CD4-positive, alpha-beta T cell treated with Interleukin-15 for 1 hour (primary cell): ENCODE data around the gene SMIM7.
A peak's percentile ranks its signal among the peaks of the same experiment; 100 is the strongest.
"Not testable (repeated sequence)": the region's sequence is repeated elsewhere in the genome, so short reads cannot be mapped to it uniquely, and the experiment has no call there.

Experiments used
- DNase-seq: peaks from one replicate; pipeline ENCODE4 v3.0.0-alpha.2; 2020

SMIM7 gene

DNA sequence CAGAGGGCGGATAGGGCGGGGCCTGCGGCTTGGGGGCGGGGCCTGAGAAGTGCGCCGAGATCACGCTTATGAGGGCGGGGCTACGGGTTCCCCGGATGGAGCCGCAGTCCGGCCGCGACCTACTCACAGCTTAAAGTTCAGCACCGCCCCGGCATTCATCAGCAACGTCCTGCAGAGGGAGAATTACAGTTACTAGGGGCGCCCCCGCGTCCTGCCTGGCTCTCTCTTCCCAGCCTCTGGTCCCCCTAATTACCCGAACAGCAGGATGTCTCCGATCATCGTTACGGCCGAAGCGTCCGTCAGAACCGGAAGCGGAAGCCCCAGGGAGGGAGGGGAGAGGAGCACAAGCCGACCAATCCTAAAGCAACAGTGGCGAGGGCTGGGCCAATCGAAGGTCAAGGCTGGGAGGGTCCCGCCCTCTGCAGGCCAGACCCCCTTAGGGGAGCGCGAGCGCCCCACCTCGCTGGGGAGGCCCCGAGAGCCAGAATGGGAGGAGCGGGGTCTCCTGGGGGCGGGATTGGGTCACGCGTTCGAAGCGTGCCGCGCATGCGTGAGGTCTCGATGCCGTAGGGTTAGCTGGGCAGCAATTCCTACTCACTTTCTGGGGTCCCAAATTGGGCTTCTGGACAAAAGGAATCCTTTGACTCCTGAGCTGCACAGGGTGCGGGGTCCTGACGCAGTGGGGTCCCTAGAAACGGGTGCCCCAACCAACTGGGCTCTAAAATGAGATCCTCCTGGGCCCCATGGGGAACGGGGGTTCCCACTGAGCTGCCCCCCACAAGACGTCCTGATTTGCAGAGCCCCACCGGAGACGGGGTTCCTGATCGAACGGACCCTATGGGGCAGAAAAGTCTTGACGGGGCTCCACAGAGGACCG lies at the start of gene SMIM7:
Gene SMIM7, minus strand, starts transcription at position 313 of the 877 bp plus-strand sequence. Its CDS starts 34 bp downstream, at position 279.
- DNase-seq = peak; percentile 99

DNA sequence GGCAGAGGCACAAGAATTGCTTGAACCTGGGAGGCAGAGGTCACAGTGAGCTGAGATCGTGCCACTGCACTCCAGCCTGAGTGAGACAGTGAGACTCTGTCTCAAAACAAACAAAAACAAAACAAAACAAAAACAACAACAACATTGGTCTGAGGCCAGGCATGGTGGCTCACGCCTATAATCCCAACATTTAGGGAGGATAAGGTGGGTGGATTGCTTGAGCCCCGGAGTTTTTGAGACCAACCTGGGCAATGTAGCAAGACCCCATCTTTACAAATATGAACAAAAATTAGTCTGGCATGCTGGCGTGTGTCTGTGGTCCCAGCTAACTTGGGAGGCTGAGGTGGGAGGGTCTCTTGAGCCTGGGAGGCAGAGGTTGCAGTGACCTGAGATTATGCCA lies 43.7 kb upstream of the SMIM7 start:
- DNase-seq = no peak

DNA sequence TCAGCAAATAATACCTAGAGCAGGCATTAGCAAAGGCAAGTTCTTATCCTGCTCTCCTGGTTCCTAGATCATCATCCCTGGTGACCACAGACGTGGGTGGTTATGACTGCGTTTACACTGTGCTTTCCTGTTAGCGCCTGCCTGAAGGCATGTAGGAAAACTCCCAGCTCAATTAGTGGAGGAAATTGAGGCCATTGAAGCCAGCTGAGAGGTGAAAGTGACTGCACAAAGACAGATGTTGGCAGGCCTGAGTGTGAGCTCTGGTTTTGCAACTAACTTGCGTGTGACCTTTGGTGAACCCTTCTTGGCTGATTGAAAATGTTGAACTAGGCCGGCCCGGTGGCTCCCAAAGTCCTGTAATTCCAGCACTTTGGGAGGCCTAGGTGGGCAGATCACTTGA lies 42.2 kb upstream of the SMIM7 start:
- DNase-seq = no peak

DNA sequence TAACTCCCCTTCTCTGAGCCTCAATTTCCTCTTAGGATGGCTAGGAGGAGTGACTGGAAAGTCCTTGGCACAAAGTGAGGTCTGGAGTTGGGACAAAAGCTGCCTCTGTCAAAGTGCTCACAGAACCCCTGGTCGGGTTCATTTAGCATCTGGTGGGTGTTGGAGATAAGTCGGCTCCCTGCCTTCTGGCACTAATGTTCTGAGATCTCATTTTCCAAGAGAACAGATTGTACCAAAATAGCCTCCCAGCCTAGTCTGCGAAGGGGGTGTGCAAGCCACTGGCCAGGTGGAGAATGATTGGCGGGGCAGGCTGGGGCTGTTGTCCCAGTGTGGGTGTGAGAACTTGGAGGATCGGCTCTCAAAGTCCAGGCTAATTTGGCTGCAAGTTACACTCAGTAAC lies 39.0 kb upstream of the SMIM7 start:
- no peak for DNase-seq

DNA sequence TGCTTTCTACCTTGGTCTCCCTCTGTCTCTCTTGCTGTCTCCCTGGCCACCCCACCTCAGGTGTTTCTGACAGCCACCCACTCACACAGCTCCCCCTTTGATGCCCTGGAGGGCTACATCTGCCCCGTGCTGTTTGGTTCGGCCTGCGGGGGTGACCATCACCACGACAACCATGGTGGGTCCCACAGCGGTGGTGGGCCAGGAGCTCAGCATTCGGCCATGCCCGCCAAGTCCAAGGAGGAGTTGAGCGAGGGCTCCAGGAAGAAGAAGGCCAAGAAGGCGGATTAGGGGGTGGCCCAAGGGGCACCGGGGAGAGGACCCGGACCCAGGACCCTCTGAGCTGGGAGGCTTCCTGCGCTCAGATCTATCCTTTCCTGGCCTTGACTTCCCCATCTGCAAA lies 28.1 kb upstream of the SMIM7 start:
- DNase-seq = no peak

DNA sequence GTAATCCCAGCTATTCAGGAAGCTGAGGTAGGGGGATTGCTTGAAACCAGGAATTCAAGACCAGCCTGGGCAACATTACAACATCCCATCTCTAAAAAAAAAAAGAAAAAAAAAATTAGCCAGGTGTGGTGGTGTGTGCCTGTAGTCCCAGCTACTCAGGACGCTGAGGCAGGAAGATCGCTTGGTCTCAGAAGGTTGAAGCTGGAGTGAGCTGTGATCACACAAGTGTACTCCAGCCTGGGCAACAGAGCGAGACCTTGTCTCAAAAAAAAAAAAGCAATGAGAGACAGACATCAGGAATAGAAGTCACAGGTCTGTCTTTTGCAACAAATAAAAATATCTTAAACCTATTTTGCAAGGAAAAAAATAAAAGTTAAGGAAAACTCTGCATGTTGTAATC lies 24.3 kb upstream of the SMIM7 start:
- DNase-seq = no peak

DNA sequence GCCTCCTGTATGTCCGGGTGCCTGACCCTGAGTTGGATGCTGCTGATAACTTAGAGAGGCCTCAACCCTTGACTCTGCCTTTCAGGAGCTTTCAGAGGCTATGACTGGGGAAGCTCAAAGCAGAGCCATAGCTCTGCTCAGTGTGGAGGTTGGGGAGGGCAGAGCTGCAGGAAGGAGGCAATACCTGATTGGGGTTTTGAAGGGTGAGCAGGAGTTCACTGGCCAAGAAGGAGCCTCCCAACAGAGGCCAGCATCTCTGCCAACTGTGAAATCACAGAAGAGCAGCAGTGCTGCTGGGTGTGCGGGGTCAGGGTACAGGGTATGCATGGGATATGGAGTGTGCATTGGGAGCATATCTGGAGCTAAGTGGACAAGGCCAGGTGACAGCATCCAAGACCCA lies 22.6 kb upstream of the SMIM7 start:
- no peak for DNase-seq

DNA sequence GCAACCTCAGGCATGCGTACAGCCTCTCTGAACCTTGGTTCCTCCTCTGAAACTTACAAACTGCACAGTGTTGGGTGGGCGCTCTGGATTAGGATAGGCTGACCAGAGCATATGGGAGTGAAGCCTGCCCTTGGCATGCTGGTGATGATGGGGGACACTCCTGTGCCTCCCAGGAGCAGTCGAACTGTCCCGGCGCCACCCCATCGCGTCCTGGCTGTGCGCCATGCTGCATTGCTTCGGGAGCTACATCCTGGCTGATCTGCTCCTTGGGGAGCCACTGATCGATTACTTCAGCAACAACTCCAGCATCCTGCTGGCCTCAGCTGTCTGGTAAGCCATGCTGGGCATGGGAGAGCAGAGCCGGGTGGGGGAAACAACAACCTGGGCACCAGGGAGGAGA lies 19.9 kb upstream of the SMIM7 start:
- no peak for DNase-seq

DNA sequence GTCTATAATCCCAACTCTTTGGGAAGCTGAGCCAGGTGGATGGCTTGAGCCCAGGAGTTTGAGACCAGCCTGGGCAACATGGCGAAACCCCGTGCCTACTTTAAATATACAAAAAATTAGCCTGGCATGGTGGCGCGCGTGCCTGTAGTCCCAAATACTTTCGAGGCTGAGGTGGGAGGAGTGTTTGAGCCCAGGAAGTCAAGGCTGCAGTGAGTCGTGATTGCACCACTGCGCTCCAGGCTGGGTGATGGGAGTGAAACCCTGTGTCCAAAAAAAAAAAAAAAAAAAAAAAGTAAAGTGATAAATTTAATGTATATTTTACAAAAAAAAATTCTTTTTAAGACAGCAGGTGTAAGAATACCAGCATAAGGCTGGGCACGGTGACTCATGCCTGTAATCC lies 18.6 kb upstream of the SMIM7 start:
- no peak for DNase-seq

DNA sequence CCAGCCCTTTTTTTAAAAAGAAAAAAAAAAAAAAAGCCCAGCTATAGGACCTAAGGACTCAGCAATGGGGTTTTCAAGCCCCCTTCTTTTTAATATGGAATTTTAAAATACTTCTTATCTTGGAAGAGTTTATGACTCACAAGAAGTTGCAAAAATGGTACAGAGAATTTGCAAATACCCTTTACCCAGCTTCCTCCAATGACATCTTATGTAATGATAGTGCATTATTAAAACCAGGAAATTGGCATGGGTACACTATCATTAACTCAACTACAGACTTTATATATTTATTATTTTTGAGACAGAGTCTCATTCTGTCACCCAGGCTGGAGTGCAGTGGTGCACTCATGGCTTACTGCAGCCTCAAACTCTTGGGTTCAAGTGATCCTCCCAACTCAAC lies 17.1 kb upstream of the SMIM7 start:
- DNase-seq = no peak

DNA sequence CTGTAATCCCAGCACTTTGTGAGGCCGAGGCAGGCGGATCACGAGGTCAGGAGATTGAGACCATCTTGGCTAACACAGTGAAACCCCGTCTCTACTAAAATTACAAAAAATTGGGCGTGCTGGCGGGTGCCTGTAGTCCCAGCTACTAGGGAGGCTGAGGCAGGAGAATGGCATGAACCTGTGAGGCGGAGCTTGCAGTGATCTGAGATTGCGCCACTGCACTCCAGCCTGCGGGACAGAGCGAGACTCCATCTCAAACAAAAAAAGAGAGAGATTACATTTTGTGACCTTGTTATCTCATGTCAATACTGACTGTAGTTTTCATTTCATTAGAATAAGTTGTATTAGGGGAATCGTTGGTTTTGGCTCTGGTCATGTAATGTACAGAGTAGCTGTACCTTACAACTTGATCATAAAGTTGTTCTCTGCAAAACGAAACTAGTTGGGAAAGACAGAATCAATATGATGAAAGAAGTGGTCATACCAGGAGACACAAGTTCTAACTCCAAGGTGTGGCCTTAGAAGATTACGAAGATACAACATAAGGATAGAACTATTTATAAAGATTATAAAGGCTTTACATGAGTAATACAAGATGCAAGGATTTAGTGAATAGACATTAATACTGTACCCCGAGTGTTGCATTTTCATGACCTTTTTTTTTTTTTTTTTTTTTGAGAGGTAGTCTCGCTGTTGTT lies 16.3 kb upstream of the SMIM7 start:
- no peak for DNase-seq

DNA sequence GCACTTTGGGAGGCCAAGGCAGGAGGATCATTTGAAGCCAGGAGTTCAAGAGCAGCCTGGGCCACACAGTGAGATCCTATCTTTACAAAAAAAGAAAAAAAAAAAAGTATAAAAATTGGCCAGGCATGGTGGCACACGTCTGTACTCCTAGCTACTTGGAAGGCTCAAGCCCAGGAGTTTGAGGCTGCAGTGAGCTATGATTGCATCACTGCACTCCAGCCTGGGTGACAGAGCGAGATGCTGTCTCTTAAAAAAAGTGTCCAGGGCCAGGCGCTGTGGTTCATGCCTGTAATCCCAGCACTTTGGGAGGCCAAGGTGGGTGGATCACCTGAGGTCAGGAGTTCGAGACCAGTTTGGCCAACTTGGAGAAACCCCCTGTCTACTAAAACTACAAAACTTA lies 13.9 kb upstream of the SMIM7 start:
- DNase-seq = not testable (repeated sequence)

DNA sequence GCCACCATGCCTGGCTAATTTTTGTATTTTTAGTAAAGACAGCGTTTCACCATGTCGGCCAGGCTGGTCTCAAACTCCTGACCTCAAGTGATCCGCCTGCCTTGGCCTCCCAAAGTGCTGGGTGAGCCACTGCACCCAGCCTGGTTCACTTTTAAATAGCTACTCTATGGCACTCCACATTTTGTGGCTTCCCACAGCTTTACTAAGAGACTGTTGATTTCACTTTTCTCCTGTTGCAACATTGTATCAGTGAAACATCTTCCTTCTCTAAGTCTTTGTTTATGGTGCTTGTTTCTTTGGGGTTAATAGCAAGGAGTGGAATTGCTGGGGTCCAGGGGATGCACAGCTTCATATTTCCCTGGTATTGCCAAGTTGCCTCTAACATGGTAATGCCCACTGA lies 13.3 kb upstream of the SMIM7 start:
- no peak for DNase-seq

DNA sequence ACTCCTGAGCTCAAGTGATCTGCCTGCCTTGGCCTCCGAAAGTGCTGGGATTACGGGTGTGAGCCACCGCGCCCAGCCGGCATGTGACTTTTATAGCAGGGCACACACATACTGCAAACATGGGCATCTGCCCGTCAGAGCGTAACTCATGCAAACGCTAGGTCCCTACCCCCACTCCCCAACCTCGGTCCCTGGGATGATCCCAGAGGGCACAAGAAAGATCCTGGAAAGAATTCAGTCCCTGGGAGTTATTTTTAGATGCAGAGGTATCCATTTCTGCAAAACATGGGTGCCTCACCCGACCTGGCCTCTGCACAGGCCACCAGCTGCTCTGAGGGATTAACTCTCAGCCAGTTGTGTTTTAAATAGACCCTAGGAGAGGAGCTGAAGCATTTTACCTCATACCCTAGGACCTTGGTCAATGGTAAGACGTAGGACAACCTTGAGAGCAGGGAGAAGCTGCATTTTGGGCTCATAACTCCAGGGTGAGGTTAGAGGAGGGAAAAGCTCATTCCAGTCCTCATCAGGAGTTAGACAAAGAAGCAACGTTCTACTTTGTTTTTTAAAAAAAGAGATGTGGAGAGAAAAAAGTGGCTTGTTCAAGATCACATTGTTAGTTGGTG lies 11.8 kb upstream of the SMIM7 start:
- DNase-seq = no peak

DNA sequence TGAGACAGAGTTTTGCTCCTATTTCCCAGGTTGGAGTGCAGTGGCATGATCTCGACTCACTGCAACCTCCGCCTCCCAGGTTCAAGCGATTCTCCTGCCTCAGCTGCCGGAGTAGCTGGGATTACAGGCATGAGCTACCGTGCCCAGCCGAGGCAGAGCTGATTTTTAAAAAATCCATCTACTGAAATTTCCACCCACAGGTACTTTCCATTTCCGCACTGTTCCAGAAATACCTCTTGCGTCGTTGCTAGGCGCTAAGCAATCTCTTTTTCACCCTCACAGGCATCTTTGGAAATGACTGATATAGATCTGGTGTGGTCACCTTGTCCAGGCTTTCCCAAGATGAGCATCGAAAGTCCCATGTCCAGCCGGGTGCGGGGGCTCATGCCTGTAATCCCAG lies 10.3 kb upstream of the SMIM7 start:
- no peak for DNase-seq

DNA sequence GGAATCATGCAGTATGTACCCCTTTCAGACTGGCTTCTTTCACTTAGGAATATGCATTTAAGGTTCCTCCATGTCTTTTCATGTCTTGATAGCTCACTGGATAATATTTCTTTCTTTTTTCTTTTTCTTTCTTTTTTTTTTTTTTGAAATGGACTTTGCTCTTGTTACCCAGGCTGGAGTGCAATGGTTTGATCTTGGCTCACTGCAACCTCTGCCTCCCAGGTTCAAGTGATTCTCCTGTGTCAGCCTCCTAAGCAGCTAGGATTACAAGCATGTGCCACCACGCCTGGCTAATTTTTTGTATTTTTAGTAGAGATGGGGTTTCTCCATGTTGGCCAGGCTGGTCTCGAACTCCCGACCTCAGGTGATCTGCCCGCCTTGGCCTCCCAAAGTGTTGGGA lies 8.8 kb upstream of the SMIM7 start:
- DNase-seq = not testable (repeated sequence)

DNA sequence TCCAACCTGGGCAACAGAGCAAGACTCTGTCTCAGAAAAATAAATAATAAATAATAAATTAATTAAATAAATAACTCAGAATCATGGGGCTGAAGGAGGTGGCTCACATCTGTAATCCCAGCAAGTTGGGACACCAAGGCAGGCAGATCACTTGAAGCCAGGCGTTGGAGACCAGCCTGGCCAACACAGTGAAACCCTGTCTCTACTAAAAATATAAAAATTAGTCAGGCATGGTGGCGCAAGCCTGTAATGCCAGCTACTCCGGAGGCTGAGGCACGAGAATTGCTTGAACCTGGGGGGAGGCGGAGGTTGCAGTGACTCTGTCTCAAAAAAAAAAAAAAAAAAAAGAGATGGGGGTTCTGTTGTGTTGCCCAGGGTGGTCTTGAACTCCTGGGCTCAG lies 8.2 kb upstream of the SMIM7 start:
- DNase-seq = no peak

DNA sequence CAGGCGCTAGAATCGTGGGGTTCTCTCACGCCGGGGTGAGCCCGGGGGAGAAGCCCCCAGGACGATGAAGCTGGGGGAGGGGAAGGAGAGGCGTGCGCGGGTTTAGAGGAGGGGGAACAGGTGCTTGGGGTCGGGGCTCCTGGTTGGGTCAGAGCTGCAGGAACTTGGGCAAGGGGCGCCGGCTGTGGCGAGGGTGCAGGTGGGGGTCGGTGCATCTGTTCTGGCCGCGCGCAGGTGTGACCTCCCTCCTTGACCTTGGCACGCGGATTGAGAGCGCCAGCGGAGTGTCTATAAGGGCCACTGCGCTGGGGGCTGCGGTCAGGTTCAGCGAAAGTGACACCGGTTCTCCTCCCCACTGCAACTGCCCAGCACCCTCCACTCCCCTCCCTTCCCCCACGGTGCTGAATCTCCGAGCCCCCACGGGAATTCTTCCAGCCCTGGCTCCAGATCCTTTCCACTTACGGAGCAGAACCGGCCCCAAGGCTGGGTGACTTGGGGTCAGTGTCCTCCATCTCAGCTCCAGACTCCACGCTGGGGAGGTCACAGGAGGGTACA lies 1.6 kb upstream of the SMIM7 start:
- DNase-seq = no peak

DNA sequence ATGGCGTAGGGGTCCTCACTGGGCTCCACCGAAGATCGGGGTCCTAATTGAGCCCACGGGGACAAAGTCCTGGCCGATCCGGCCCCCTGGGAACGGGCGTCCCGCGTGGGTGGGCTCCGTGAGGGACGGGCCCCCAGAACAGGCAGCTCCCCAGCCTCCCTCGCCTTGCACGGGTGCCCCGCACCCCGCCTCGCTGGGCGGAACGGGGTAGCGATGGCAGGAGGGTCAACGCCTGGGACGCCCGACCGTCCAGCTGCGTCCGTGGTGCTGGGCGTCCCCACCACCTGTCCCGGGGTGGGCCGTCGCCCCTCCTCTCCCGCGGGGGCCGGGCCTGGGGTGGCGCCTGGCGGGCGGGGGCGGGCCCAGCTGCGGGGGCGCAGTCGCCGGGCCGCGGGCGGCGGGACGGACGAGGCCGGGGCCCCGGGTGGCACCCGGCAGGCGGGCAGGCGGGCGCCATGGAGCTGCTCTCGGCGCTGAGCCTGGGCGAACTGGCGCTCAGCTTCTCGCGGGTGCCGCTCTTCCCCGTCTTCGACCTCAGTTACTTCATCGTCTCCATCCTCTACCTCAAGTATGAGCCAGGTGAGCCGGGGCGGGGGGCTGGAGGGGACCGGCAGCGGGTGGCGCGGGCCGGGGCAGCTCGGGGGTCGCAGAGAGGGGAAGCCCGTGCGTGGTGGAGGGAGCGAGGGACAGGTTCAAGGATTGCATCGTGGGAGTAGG lies 977 bp upstream of the SMIM7 start, which contains the start of gene TMEM38A:
Gene TMEM38A, plus strand, starts transcription at position 377 of the 717 bp plus-strand sequence. Its CDS starts 79 bp downstream, at position 456.
- peak; percentile 26 for DNase-seq

DNA sequence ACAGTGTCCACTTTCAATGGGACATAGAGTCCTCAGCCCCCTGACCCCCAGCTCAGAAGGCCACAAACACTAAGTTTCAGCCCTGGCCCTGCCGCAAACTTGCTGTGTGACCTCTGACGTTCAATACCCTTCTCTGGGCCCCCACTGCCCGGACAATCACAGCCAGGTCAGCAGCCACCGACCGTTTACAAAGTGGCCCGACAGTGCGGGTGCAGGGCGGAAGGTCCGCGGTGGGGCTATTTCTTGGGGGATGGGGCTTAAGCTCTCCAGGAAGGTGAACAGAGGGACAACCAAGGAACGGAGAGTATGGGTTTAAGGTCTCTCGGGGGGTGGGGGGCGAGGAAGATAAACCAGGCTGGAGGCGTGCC lies 496 bp downstream of the SMIM7 start:
- no peak for DNase-seq

DNA sequence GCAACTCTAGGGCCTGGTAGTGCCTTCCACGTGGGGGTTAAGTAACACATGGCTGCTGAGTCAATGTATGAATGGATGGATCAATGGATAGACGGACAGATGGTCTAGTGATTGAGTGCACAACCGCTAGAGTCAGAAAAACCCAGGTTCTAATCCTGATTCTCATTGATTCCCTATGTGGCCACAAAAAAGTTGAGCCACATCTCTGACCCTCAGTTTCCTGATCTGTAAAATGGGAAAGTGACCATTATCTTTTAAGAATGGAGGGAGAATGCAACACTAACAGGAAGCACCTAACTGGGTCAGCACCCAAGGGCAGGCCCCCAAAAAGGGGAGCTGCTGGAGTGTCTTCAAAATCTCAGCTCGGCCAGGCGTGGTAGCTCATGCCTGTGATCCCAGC lies 2.6 kb downstream of the SMIM7 start:
- no peak for DNase-seq

DNA sequence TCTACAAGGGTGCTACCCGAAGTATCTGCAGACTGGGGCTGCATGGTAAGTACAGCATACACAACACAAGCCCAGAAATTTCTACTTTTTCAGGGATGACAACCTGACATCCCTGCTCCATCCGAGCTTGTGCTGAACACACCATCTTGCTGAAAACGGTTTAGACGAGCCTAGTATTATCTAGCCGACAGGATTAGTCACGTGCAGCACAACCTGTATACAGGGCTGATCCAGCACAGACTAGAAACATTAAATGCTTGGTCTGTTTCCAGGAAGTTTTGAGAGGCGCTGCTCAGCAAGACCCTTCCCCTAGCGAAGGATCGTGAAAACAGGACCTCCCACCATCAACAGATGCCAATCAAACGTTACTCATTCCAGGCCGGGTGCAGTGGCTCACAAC lies 4.2 kb downstream of the SMIM7 start:
- DNase-seq = no peak

DNA sequence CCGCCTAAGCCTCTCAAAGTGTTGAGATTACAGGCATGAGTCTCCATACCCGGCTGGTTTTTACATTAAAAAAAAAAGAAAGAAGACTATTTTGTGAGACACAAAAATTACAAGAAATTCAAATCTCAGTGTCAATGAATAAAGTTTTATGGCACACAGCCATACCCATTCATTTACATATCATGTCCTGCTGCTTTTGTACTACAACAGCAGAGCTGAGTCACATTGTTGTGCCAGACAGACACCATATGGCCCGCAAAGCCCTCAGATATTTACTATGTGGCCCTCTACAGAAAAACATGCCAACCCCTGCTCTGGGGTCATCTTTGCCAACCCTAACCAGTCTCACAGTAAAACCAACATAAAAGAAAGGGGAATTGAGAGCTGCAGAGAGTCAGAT lies 5.3 kb downstream of the SMIM7 start:
- DNase-seq = no peak
